HG03135 (cell line): Measurements from ENCODE around the gene SAMD4B.
A peak's percentile ranks its signal among the peaks of the same experiment; 100 is the strongest.

Experiments used
- ATAC-seq: cut with Tn5 transposase; IDR thresholded peaks from one replicate; pipeline ENCODE4 v1.9.1; 2021; ENCODE audit warnings: mild to moderate bottlenecking, moderate library complexity; ENCODE audit not compliant: unreplicated experiment

The SAMD4B gene

DNA sequence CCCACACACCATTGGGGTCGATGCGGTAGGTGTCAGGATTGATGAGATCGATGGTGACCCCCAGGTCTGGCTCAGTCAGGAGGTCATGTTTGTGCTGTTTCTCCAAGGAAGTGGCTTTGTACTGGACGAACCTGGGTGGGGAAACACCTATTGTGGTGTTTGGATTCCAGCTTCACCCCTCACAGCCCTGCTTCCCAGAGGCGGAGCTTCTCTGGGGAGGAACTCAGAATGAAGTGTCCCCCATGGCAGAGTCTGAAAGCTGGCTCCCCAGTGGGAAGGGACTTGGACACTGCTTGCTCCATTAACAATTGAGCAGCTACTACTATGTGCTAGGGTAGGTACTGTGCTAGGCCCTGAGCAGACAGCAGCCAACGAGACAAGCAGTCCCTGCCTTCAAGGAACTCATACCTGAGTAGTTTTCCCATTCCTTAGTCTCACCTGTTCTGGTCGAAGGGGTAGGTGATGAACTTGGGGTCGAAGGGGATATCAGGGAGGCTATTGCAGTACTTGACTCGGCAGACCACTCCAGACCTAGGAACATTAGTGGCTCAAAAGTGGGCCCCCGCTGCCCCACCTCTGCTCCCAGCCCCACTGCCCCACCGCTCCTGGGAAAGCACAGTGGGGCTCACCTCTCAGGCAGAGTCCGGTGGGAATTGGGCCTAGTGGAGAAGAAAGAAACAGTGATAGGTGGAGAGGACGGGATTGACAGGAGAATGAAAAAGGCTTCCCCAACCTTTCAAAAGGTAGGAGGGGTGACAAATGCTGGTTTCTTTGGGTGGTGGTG lies 47.6 kb downstream of the SAMD4B start:
- no peak for ATAC-seq

DNA sequence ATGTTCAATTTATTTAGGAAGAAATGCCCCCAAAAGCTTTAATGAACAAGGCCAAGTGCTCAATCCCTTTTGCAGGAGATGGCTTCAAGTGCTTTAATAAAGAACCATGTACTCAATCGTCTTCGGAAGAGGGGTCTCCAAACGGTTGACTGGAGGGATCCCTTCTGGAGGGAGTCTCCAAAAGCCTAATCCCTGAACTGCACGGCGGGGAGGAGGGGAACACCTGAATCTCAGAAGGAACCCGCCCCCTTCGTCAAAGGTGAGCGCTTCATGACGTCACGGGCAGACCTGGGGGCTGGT lies 48.2 kb downstream of the SAMD4B start:
- no peak for ATAC-seq

DNA sequence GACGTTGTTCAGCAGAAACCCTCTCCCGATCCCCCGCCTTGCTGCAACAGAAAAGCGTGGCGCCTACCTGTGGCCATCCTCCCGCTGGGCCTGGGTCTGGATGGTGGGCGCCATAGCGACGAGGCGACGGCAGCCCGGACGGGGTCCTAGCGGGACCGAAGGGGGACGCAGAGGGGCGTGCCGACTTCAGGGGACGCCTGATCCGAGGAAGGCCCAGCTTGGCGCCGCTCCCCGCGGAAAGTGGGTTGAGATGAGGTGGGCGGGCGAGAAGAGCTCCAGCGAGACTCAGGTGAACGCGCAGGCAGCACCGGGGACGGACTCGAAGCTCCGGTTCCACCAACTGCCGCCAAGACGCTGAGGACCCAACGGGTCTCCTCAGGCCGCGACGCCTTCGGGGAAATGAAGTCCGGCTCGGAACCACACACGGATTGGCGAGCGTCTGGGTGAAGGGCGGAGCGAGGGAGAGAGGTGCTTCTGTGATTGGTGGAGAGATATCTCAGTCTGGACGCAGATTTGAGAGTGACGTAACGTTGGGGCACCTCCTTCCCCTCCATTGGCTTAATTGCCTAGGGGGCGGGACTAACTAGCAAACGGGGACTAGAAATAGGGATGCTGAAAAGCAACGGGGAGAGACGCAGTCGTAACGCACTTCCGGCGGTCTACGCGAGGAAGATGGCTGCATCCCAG lies 48.7 kb downstream of the SAMD4B start, which contains the start of the genes MED29 and PAF1:
MED29 (plus strand) TSS at position 628 of the 687 bp plus-strand sequence; CDS start at position 673, 45 bp downstream.
PAF1 (minus strand) TSS at position 356 of the 687 bp plus-strand sequence; CDS start at position 114, 242 bp downstream.
- ATAC-seq = peak; percentile 88

DNA sequence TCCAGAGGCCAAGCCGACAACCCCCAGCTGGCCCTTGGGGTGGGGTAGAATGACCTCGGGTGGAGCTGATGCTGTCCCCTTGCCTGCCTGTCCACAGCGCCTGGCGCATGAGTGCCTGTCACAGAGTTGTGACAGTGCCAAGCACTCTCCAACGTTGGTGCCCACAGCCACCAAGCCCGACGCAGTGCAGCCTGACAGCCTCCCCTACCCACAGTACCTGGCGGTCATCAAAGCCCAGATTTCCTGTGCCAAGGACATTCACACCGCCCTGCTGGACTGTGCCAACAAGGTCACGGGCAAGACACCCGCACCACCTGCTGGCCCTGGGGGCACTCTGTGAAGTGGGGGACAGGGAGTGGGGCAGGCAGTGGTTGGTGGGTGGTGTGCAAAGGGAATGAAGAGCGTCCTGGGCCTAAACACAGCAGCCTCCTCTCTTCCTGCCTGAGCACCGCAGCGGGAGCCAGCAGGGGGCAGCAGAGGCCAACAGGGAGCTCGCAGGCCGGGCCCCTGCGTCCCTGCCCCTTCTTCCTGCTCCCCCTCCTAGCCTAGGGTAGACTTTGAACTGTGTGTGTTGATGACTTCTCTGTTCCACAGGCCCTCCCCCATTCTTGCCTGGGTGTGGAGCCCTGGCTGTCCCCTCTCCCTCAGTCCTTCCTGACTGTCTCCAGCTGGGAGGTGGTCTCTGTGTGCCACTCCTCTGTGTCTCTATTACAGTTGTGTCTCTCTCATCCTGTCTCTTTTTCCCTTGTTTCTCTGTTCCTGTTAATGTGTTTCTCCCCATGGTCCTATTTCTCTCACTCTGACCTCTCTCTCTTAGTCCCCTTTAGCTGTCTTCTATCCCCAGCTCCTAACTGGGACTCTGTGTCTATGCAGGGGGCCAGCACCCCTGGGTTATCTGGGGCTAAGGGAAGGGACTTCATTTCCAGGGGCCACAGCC lies 55.4 kb downstream of the SAMD4B start:
- no peak for ATAC-seq

DNA sequence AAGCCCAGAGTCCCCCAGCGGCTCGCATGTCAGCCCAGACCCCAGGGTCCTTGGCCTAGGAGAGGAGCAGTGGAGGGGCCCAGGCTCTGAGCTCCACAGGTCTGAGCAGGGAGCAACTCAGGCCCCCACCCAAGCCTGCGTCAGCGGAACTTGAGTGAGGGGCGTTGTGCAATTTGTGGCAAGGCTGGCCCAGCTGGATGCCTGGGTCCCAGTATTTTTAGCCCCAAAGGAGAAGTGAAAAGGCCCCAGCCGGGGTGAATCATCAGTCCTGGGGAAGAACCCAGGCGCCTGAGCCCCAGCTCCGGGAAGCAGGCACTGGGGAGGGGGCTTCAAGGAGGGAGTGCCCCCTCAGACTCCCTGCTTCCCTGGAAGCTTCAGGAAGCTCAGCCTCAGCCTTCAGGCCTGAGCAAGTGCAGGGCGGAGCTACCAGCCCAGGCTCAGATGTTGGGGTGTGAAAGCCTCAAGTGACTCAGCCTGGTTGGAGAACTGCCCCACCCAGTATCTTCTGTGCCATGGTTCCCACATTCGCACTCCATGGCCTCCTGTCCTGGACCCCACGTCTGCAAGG lies 56.2 kb downstream of the SAMD4B start:
- no peak for ATAC-seq

DNA sequence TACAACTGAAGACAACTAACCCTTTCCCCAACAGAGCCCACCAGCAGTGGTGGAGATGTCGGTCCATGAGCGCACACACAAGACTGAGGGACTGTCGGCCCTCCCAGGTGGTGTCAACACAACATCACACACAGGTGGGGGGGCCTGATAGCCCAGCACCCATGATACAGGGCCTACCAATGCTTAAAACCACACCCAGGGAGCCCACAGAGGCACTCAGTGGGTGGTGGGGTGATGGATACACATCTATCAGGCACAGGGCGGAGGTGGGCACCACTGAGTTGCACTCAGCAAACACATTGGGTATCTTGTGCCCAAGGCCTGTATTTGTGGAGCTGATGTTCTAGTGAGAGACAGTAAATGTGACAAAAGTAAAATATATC lies 57.4 kb downstream of the SAMD4B start:
- no peak for ATAC-seq

DNA sequence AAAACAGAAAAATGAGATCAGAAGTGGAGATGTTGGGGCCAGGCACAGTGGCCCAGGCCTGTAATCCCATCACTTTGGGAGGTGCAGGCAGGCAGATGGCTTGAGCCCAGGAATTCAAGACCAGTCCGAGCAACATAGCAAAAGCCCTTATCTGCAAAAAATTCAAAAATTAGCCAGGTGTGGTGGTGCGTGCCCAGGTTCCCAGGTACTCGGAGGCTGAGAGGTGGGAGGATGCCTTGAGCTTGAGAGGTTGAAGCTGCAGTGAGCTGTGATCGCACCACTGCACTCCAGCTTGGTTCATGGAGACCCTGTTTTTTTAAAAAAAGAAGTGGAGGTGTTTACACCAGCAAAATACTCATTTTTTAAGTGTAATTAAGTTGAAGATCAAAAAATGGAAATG lies 57.8 kb downstream of the SAMD4B start:
- ATAC-seq = no peak

DNA sequence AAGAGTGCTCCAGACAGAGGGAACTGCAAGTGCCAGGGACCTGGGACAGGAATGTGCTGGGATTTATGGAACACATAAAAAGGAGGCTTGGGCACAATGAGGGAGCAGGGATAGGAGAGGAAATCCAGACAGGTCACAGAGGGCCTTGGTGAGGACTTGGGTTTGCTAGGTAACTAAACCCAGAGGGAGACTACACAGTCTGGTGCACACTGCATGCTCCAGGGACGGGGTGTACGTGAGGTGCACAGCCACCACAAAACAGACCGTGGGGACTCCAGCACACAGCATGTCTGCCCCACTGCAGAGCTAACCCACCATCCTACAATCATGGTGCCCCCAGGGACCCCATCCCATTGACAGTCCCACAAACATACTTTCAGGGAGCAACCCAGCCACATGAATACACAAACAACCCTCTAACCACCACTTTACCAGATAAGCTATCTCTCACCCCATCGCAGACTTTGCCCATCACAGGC lies 58.9 kb downstream of the SAMD4B start:
- no peak for ATAC-seq

DNA sequence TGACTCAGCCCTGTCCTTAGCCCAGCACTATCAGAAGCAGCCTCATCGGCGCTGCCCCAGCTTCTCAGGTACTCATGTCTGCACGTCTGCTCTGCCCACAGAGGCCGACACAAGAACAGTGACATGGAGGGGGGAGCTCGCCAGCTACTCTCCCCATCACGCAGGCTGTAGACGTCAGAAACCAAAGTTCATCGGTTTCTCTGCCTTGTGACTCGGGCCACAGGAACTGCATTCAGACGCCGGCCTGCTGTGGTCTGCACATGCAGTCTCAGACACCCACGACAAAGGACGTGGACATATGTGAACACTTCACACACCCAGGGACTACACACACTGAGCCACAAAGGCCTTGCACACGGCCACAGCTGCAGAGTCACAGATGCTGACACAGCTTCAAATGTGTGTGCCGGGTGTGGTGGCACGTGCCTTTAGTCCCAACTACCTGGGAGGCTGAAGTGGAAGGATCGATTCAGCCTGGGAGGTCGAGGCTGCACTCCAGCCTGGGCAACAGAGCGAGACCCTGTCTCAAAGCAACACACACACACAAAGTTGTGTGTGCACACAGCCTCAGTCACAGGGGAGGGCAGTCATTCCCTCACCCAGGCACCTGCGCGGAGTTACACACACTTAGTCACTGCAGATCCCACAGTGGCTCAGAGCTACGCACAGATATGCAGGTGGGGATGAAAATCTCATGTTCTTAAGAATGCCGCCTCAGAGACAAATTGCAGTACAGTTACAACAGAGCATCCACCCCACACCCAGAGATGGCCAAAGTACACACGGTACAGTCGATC lies 59.5 kb downstream of the SAMD4B start:
- no peak for ATAC-seq

DNA sequence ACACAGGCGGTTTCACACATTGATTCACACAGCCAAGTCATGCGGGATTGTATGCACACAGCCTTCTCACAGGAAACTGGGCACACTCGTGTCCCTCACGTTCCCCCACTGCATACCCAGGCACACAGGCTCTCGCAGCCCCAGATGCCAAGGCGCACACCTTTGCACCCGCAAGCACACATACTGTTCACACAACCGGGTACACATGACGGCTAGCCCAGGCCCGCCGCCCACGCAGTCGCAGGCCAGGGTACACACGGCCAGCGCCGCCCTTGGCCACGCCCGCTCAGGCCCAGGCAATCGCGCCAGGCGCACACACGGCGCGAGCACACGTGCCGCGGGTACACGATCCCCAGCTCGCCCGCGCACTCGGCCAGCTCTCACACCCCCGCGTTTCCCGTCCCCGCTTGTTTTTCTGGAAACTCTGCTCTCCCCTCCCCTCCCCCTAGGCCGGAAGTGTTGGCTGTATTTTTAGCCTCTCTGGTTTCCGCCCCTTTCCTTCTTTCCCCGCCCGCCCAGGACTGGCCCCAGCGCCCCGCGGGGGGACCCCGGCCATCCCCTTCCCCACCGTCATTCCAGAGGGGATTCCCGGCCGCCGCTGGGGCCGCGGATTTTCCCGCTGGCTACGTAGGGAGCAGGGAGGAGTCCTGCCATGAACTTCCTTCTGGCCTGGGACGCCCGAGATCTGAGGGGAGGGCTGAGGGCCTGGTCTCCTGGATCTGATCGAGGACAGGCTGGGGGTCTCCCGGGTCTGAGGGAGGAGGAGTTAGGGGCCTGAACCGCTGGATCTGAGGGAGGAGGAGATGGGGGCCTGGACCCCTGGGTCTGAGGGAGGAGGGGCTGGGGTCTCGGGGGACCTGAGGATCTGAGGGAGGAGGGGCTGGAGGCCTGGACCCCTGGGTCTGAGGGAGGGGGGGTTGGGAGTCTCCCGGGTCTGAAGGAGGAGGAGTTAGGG lies 60.4 kb downstream of the SAMD4B start:
- ATAC-seq = peak; percentile 27

DNA sequence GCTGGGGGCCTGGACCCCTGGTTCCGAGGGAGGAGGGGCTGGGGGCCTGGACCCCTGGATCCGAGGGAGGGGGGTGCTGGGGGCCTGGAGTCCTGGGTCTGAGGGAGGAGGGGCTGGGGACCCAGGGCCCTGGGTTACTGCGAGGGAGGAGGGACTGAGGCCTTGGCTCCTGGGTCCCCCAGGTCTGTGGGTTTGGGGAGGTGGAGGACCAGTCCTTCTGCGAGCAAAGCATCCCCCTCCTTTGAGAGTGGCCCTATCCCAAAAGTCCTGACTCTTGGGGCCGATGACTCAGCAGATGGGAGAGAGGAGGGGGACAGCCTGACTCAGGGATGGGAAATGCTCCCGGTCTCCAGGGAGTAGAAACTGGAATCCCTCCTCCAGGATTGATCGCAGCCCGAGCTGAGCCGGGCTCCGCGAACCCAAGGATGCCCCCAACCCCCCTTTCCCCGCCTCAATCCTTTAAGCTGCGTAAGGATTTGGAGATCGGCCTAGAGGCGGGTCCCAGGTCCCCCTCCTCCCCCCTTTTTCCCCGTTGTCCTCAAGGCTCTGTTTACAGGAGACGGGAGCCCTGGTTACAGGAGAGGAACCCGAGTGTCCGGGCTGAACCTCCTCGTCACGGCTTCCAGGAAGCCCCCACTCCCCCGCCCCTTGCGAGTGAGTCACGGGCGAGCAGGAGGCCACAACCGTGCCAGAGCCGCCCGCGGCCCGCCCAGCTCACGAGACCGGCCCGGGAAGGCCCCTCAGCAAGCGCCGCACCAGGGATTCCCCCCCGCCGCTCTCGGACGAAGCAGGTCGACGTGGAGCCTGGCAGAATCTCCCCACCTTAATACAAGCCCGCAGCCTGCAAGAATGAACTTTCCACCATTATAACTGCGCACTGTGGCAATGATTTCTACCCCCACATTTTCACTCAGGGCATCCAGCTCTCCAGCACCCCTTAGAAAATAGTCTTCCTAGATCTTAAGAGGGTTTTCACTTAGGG lies 61.4 kb downstream of the SAMD4B start:
- peak; percentile 32 for ATAC-seq

DNA sequence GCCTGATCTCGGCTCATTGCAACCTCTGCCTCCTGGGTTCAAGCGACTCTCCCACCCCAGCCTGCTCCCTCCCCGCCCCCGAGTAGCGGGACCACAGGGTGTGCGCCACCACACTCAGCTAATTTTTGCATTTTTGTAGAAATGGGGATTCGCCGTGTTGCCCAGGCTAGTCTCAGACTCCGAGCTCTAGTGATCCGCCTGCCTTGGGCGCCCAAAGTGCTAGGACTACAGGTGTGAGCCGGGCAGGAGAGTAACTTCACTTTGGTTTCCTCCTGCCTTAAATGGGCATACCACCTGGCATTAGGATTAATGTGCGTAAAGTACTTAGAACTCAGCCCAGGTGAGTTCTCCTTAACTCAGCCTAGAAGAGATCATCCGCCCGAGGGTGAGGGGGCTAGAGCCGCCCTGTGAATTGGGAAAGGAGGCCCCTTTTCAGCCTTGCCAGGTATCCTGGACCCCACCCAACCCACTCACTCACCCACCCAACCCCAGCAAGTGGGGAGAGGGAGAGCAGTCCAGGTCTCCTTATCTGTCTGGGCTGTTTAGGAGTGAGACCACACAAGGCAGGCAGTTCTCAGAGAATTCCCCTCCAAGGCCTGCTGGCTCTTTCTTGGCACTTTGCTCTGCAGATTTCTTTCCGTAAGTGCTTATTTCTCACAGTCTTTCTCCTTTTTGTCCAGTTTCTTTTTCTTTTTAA lies 63.2 kb downstream of the SAMD4B start:
- no peak for ATAC-seq

DNA sequence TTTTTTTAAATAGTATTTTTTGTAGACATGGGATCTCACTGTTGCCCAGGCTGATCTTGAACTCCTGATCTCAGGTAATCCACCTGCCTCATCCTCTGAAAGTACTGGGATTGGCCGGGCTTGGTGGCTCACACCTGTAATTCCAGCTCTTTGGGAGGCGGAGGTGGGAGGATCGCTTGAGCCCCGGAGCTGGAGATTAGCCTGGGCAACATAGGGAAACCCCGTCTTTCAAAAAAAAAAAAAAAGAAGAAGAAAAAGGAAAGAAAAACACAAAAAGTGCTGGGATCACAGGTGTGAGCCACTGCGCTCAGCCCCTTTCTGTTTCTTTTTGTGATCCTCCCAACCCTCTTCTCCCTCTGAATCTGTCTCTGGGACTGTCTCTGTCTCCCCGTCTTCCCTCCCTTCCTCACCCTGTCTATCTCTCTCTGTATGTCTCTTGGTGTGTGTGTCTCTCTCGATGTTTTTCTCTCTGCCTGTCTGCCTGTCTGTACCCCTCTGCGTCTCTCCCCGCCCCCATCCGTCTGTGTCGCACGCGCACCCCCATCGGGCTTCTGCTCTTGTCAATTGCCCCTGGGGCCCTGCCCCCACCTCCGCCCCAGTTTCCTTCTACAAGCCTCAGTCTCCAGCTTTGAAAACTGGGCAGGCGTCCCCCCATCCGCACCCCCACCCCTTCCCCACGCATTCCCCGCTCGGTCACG lies 63.9 kb downstream of the SAMD4B start:
- no peak for ATAC-seq

DNA sequence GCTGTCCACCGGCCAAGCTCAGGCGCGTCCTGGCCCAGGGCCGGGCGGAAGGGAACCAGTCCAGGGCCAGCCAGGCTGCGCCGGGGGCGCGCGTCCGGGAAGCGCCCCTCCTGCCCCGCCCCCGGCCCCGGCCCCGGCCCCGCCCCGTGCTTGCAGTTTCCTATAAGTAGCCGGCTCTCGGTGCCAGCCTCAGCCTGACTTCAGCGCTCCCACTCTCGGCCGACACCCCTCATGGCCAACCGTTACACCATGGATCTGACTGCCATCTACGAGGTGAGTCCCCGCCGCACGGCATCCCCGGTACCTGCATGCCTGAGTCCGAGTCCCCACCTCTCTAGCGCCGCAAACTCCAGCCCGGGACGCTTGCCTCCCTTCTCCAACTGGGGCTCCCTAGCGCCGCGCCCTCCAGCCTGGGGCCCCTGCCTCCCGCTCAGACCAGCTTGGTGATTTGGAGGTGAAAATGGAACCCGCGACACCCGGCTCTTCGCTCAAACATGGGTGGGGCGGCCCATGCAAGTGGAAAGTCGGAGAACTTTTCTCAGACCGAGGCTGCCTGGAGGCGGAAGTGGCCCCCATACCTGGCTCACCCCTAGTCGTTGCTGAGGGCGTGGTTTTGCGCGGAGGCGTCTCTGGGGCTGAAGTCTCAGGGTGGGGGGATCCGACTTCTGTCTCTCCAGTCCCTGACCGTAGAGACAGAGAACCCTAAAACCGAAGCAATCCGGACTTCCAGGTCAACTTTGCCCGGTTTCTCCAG lies 64.6 kb downstream of the SAMD4B start, which contains the start of gene ZFP36:
ZFP36 (plus strand) TSS at position 192 of the 754 bp plus-strand sequence; CDS start at position 250, 58 bp downstream.
- ATAC-seq = peak; percentile 13

DNA sequence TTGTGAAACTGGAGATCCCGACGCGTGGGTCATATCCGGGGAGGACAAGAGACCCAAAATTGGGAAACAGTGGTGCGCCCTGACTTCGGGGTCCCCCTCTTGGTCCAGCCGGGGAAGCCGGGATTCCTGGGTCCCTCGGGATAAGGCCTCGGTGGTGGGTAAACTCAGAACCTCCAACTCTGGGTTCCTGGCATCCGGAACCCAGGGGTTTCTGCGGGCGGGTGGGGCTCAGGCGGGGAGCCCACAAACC lies 65.1 kb downstream of the SAMD4B start:
- ATAC-seq = no peak
